ENCODE measurements around the gene SDK2.

DNA sequence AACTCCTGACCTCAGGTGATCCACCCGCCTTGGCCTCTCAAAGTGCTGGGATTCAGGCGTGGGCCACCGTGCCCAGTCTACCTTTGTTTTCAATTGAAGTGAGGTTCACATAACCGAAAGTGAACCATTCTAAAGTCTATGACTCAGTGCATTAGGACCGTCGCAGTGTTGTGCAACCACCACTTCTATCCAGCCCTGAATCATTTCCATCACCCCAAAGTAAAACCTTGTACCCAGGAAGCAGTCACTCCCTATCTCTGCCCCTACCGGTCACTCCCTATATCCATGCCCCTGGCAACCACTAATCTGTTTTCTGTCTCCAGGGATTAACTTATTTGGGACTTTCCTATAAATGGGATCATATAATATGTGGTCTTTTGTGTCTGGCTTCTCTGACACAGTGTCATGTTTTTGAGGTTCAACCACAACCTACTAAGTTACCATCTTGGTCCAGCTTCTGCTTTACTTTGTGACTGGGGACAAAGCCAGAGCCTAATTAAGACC is 304.1 kb downstream of the SDK2 start:
- TF ChIP-seq POLR2AphosphoS5 (IDR thresholded peaks at IDR 0.05; ENCODE audit: low read depth) (no peak), CTCF (IDR thresholded peaks at IDR 0.05; ENCODE audit: insufficient read depth, low read length) (peak; percentile 11)
- TF ChIP-seq, protein P1, sequence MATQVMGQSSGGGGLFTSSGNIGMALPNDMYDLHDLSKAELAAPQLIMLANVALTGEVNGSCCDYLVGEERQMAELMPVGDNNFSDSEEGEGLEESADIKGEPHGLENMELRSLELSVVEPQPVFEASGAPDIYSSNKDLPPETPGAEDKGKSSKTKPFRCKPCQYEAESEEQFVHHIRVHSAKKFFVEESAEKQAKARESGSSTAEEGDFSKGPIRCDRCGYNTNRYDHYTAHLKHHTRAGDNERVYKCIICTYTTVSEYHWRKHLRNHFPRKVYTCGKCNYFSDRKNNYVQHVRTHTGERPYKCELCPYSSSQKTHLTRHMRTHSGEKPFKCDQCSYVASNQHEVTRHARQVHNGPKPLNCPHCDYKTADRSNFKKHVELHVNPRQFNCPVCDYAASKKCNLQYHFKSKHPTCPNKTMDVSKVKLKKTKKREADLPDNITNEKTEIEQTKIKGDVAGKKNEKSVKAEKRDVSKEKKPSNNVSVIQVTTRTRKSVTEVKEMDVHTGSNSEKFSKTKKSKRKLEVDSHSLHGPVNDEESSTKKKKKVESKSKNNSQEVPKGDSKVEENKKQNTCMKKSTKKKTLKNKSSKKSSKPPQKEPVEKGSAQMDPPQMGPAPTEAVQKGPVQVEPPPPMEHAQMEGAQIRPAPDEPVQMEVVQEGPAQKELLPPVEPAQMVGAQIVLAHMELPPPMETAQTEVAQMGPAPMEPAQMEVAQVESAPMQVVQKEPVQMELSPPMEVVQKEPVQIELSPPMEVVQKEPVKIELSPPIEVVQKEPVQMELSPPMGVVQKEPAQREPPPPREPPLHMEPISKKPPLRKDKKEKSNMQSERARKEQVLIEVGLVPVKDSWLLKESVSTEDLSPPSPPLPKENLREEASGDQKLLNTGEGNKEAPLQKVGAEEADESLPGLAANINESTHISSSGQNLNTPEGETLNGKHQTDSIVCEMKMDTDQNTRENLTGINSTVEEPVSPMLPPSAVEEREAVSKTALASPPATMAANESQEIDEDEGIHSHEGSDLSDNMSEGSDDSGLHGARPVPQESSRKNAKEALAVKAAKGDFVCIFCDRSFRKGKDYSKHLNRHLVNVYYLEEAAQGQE (IDR thresholded peaks at IDR 0.05; ENCODE audit: insufficient replicate concordance, low read depth), result no peak
